Neural crest cell (in vitro differentiated cells): ENCODE results near the gene PAGE4. TPM values are rescaled to one million over a fixed set of nuclear protein-coding genes. Genes with fewer than 3 reads are reported as not detected.

Experiments used
- DNase-seq: peaks from one replicate; pipeline ENCODE4 v3.0.0; 2021; ENCODE audit warnings: low read depth, mixed read lengths, low spot score
- H3K27ac Mint-ChIP-seq: one replicate; pipeline ENCODE4 v1.8.0; 2021; ENCODE audit warnings: mild to moderate bottlenecking, mixed read lengths; ENCODE audit not compliant: unreplicated experiment
- H3K27me3 Mint-ChIP-seq: 2 replicates; pipeline ENCODE4 v1.8.0; 2021; ENCODE audit warnings: low read depth, mild to moderate bottlenecking, mixed read lengths
- H3K36me3 Mint-ChIP-seq: 2 replicates; pipeline ENCODE4 v1.8.0; 2021; ENCODE audit warnings: low read depth, mild to moderate bottlenecking, mixed read lengths
- H3K4me1 Mint-ChIP-seq: 2 replicates; pipeline ENCODE4 v1.8.0; 2021; ENCODE audit warnings: mixed read lengths
- H3K4me3 Mint-ChIP-seq: one replicate; pipeline ENCODE4 v1.8.0; 2021; ENCODE audit warnings: mild to moderate bottlenecking, mixed read lengths
- H3K9me3 Mint-ChIP-seq: 2 replicates; pipeline ENCODE4 v1.8.0; 2021; ENCODE audit warnings: mixed read lengths
- CTCF ChIP-seq: fragments of 200-600 bp; sonication (generic); conservative IDR thresholded peaks from 2 replicates; pipeline ENCODE4 v1.5.0; 2021; ENCODE audit warnings: antibody characterized with exemption, mild to moderate bottlenecking
- total RNA-seq: library from RNA; stranded (reverse); gene quantifications from 2 replicates; pipeline ENCODE4 v1.2.1, GENCODE V29; 2021

PAGE4 gene
- total RNA-seq, 1 donor from 2014 or later: not detected

- H3K27ac Mint-ChIP-seq: no peak overlapping the region
- peaks cover 4% of the 10 kb centered on the region for H3K9me3 Mint-ChIP-seq
- H3K4me1 Mint-ChIP-seq: peaks cover 22% of the 10 kb centered on the region
- H3K4me3 Mint-ChIP-seq: no peak overlapping the region
- DNase-seq: no peak
- TF ChIP-seq CTCF: no peak
- no peaks in the 10 kb centered on the region for H3K27me3 Mint-ChIP-seq
- no peaks in the 10 kb centered on the region for H3K36me3 Mint-ChIP-seq
Observed at GRCh38 chrX:49842621-49843020, 13.5 kb downstream of the PAGE4 start.

- peak overlapping the region; percentile 48 for H3K27ac Mint-ChIP-seq
- no peaks in the 10 kb centered on the region for H3K36me3 Mint-ChIP-seq
- no peaks in the 10 kb centered on the region for H3K27me3 Mint-ChIP-seq
Observed at GRCh38 chrX:49844611-49845010, 15.5 kb downstream of the PAGE4 start.

GRCh38 chrX:49845701-49846403, 16.7 kb downstream of the PAGE4 start:
- Mint-ChIP-seq H3K36me3 (no peaks in the 10 kb centered on the region), H3K27me3 (no peaks in the 10 kb centered on the region), H3K4me1 (peaks cover 19% of the 10 kb centered on the region), H3K9me3 (peaks cover 5% of the 10 kb centered on the region), H3K4me3 (no peak overlapping the region), H3K27ac (no peak overlapping the region)
- no peak for DNase-seq
- TF ChIP-seq CTCF: no peak

More at GRCh38 chrX:49844611-49845010, 15.5 kb downstream of the PAGE4 start:
- Mint-ChIP-seq H3K4me3 (no peak overlapping the region), H3K9me3 (peaks cover 7% of the 10 kb centered on the region), H3K4me1 (peaks cover 22% of the 10 kb centered on the region)
- DNase-seq: no peak
- no peak for TF ChIP-seq CTCF

GRCh38 chrX:49846522-49846921, 17.4 kb downstream of the PAGE4 start:
- H3K9me3 Mint-ChIP-seq: peaks cover 4% of the 10 kb centered on the region
- H3K36me3 Mint-ChIP-seq: no peaks in the 10 kb centered on the region
- no peak overlapping the region for H3K27ac Mint-ChIP-seq
- H3K4me1 Mint-ChIP-seq: peaks cover 14% of the 10 kb centered on the region
- H3K4me3 Mint-ChIP-seq: no peak overlapping the region
- H3K27me3 Mint-ChIP-seq: no peaks in the 10 kb centered on the region
- DNase-seq: no peak
- no peak for TF ChIP-seq CTCF

GRCh38 chrX:49848275-49848674, 19.2 kb downstream of the PAGE4 start:
- Mint-ChIP-seq H3K4me3 (no peak overlapping the region), H3K9me3 (peaks cover 4% of the 10 kb centered on the region), H3K36me3 (no peaks in the 10 kb centered on the region), H3K27me3 (no peaks in the 10 kb centered on the region), H3K4me1 (peaks cover 14% of the 10 kb centered on the region), H3K27ac (no peak overlapping the region)
- DNase-seq: no peak
- no peak for TF ChIP-seq CTCF
